ENCODE measurements around the gene CHRNB1.

Gene CHRNB1

DNA sequence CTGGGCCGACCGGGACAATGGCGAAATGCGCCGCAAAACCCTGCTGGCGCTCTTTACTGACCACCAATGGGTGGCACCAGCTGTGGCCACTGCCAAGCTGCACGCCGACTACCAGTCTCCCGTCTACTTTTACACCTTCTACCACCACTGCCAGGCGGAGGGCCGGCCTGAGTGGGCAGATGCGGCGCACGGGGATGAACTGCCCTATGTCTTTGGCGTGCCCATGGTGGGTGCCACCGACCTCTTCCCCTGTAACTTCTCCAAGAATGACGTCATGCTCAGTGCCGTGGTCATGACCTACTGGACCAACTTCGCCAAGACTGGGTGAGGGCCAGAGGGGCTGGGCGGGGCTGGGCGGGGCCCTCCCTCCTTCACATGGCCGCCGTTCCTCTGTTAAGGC, 29.1 kb upstream of the CHRNB1 start:
- TF ChIP-seq, protein P1, sequence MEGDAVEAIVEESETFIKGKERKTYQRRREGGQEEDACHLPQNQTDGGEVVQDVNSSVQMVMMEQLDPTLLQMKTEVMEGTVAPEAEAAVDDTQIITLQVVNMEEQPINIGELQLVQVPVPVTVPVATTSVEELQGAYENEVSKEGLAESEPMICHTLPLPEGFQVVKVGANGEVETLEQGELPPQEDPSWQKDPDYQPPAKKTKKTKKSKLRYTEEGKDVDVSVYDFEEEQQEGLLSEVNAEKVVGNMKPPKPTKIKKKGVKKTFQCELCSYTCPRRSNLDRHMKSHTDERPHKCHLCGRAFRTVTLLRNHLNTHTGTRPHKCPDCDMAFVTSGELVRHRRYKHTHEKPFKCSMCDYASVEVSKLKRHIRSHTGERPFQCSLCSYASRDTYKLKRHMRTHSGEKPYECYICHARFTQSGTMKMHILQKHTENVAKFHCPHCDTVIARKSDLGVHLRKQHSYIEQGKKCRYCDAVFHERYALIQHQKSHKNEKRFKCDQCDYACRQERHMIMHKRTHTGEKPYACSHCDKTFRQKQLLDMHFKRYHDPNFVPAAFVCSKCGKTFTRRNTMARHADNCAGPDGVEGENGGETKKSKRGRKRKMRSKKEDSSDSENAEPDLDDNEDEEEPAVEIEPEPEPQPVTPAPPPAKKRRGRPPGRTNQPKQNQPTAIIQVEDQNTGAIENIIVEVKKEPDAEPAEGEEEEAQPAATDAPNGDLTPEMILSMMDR (IDR thresholded peaks at IDR 0.05; ENCODE audit: control insufficient read depth, extremely low read depth, insufficient read depth) = no peak
- DNase-seq (ENCODE audit: low read depth) = no peak
- no peak overlapping the region for H3K4me3 ChIP-seq (ENCODE audit: low read depth, low read length)

DNA sequence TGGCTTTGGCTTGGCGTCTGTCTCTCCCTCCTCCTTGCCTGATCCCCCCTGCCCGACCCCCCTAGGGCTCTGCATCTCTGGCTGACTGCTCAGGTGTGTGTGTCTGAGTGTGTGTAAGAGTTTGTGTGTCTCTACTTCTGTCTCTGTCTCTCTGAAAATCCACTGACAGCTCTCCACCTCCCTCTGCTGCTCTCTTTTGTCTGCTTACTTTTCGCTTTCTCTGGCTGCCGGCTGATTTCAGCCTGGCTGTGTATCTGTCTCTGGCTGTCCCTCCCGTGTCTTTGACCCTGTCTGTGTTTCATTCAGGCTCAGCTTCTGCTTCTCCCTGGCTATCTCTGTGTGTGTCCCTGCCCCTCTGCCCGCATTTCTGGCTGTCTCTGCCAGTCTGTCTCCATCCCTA, 28.5 kb upstream of the CHRNB1 start:
- no peak overlapping the region for H3K4me3 ChIP-seq (ENCODE audit: low read depth, low read length)
- TF ChIP-seq, protein P1 (IDR thresholded peaks at IDR 0.05; ENCODE audit: control insufficient read depth, extremely low read depth, insufficient read depth) = no peak
- DNase-seq (ENCODE audit: low read depth) = no peak

DNA sequence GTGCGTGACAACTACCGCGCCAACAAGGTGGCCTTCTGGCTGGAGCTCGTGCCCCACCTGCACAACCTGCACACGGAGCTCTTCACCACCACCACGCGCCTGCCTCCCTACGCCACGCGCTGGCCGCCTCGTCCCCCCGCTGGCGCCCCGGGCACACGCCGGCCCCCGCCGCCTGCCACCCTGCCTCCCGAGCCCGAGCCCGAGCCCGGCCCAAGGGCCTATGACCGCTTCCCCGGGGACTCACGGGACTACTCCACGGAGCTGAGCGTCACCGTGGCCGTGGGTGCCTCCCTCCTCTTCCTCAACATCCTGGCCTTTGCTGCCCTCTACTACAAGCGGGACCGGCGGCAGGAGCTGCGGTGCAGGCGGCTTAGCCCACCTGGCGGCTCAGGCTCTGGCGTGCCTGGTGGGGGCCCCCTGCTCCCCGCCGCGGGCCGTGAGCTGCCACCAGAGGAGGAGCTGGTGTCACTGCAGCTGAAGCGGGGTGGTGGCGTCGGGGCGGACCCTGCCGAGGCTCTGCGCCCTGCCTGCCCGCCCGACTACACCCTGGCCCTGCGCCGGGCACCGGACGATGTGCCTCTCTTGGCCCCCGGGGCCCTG, 27.7 kb upstream of the CHRNB1 start:
- no peak overlapping the region for H3K4me3 ChIP-seq (ENCODE audit: low read depth, low read length)
- DNase-seq (ENCODE audit: low read depth) = no peak
- TF ChIP-seq, protein P1 (IDR thresholded peaks at IDR 0.05; ENCODE audit: control insufficient read depth, extremely low read depth, insufficient read depth) = no peak

DNA sequence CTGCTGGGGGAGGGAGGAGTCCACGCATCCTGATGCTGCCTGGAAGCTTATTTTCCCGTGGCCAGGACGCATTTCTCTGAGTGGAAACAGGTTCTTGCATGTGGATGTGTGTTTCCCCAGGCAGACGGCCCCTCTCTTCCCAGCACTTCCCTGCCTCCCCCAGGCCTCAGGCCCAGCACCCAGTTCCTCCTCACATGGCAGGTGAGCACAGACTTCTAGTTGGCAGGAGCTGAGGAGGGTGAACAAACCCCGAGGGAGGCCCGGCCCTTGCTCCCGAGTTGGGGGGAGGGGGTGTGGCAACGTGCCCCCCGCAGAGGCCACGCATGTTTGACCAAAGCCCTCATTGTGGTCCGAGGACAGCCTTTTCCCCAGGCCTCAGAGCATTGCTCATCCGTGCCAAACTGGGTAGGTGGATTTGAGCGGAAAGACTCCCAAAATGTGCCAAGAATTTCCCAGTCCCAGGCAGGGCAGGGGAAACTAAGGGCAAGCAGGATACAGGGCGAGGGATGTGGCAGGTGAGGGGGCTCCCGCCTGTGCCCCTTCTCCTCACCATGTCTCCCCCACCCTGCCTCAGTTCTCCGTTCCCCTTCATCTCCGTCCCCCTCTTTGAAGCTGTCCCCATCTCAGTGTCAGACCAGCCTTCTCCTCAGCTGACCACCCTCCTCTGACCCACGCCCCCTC, 26.2 kb upstream of the CHRNB1 start:
- TF ChIP-seq, protein P1 (IDR thresholded peaks at IDR 0.05; ENCODE audit: control insufficient read depth, extremely low read depth, insufficient read depth) = no peak
- no peak overlapping the region for H3K4me3 ChIP-seq (ENCODE audit: low read depth, low read length)
- DNase-seq (ENCODE audit: low read depth) = no peak

DNA sequence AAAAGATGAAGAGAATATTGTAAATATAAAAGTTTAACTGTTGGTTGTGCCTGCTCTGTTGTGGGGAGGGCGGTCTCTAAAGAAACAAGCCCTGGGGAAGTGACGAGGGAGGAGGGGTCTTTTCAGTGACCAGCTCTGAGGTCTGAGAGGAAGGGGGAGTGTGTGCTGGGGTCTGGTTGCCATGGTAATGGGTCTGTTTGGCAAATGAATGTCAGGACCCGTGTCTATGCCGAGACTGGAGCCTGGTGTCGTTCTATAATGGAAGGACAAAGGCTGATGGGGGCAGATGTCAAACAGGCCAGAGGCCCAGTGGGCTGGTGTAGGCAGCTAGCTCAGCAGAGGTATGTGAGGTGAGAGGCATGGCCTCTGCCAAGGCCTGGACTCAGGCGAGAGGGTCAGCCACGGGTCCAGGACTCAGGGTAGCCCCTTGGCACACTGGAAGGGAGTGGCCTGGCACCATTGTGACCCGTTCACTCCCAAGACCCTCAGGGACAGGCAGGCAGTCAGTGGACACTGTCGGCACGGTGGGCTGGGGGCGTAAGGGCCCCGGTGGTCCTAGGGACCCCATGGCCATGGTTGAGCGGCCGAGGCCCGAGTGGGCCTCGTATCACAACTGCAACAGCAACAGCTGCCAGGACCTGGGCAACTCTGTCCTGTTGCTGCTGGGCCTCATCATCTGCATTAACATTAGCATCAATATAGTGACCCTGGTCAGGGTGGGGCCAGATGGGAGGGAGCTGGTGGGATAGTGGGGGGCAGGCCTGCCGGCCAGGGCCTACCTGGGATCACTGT, 24.8 kb upstream of the CHRNB1 start, which contains the start of gene SPEM1:
SPEM1 (plus strand) TSS at position 506 of the 792 bp plus-strand sequence; CDS start at position 567, 61 bp downstream.
- H3K4me3 ChIP-seq (ENCODE audit: low read depth, low read length) = no peak within 1 kb of the TSS
- TF ChIP-seq, protein P1 (IDR thresholded peaks at IDR 0.05; ENCODE audit: control insufficient read depth, extremely low read depth, insufficient read depth) = no peak
- DNase-seq (ENCODE audit: low read depth) = no peak

DNA sequence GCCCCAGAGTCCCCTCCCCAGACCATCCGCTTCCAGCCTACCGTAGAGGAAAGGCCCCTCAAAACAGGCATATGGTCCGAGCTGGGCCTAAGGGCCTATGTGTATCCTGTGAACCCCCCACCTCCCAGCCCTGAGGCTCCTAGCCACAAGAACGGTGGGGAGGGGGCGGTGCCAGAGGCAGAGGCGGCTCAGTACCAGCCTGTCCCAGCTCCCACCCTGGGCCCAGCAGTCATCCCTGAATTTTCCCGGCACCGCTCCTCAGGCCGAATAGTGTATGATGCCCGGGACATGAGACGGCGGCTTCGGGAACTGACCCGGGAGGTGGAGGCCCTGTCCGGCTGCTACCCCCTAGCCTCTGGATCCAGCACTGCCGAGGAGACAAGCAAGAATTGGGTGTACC, 23.7 kb upstream of the CHRNB1 start:
- TF ChIP-seq, protein P1 (IDR thresholded peaks at IDR 0.05; ENCODE audit: control insufficient read depth, extremely low read depth, insufficient read depth) = no peak
- no peak overlapping the region for H3K4me3 ChIP-seq (ENCODE audit: low read depth, low read length)
- DNase-seq (ENCODE audit: low read depth) = no peak

All from LNCaP clone FGC (cell line).